Hepatocyte (in vitro differentiated cells): ENCODE measurements around the gene TAF6L. TPM values are rescaled to one million over a fixed set of nuclear protein-coding genes. Genes with fewer than 3 reads are reported as not detected.

Source experiments
- DNase-seq: peaks from one replicate; pipeline ENCODE4 v3.0.0-alpha.2; 2016; ENCODE audit warnings: low spot score
- H2AFZ ChIP-seq: fragments of 200-600 bp; sonication (generic); 2 replicates; pipeline ENCODE4 v1.6.0; 2016; ENCODE audit warnings: antibody characterized with exemption, mild to moderate bottlenecking
- H3K27ac ChIP-seq: fragments of 200-600 bp; sonication (generic); 2 replicates; pipeline ENCODE4 v1.5.1; 2016; ENCODE audit warnings: mild to moderate bottlenecking
- H3K27me3 ChIP-seq: fragments of 200-600 bp; sonication (generic); 2 replicates; pipeline ENCODE4 v1.6.1; 2016
- H3K36me3 ChIP-seq: fragments of 200-600 bp; sonication (generic); replicated peaks from 2 replicates; pipeline ENCODE4 v1.5.1; 2016; ENCODE audit warnings: low read depth; ENCODE audit not compliant: insufficient read depth
- H3K4me1 ChIP-seq: fragments of 200-600 bp; sonication (generic); 2 replicates; pipeline ENCODE4 v1.5.1; 2016; ENCODE audit warnings: mild to moderate bottlenecking, moderate library complexity; ENCODE audit not compliant: insufficient read depth
- H3K4me2 ChIP-seq: fragments of 200-600 bp; sonication (generic); 2 replicates; pipeline ENCODE4 v1.6.0; 2016
- H3K4me3 ChIP-seq: fragments of 200-600 bp; sonication (generic); 2 replicates; pipeline ENCODE4 v1.5.1; 2016; ENCODE audit warnings: mild to moderate bottlenecking
- H3K79me2 ChIP-seq: fragments of 200-600 bp; sonication (generic); 2 replicates; pipeline ENCODE4 v1.6.0; 2017; ENCODE audit warnings: mild to moderate bottlenecking
- H3K9me2 ChIP-seq: fragments of 200-600 bp; sonication (generic); replicated peaks from 2 replicates; pipeline ENCODE4 v1.6.0; 2017; ENCODE audit warnings: mild to moderate bottlenecking; ENCODE audit not compliant: insufficient read depth
- H3K9me3 ChIP-seq: fragments of 200-600 bp; sonication (generic); 2 replicates; pipeline ENCODE4 v1.5.1; 2016; ENCODE audit warnings: low read depth, mild to moderate bottlenecking
- H4K20me1 ChIP-seq: fragments of 200-600 bp; sonication (generic); 2 replicates; pipeline ENCODE4 v1.6.0; 2016; ENCODE audit warnings: mild to moderate bottlenecking; ENCODE audit not compliant: insufficient read depth, poor library complexity, severe bottlenecking
- EZH2 ChIP-seq: fragments of 200-600 bp; sonication (generic); IDR thresholded peaks from 2 replicates; pipeline ENCODE4 v1.6.1; 2016; ENCODE audit warnings: antibody characterized with exemption, mild to moderate bottlenecking, borderline replicate concordance
- EZH2phosphoT487 ChIP-seq: fragments of 200-600 bp; sonication (generic); IDR thresholded peaks from one replicate; pipeline ENCODE4 v1.6.1; 2018; ENCODE audit warnings: antibody characterized with exemption, mild to moderate bottlenecking, low read depth, moderate library complexity; ENCODE audit not compliant: unreplicated experiment, severe bottlenecking
- WGBS: methylation state at CpG from one replicate; pipeline ENCODE4 v1.1.6; 2016; ENCODE audit warnings: low lambda C conversion rate; ENCODE audit errors: missing lambda C conversion rate; 5-methylcytosine and 5-hydroxymethylcytosine counted together
- polyA plus RNA-seq: library from polyadenylated mRNA; unstranded; fragments of >200 nt; fragmentation: Nextera tagmentation; extraction: Ambion mirVana; gene quantifications from 2 replicates; pipeline ENCODE4 v1.2.1, GENCODE V29; 2016
- total RNA-seq: library from RNA; depleted of rRNA; stranded (reverse); fragments of >200 nt; gene quantifications from 2 replicates; pipeline ENCODE4 v1.2.3, GENCODE V29; 2014
- TF ChIP-seq, protein P1 (sequence below): fragments of 200-600 bp; sonication (generic); IDR thresholded peaks from 2 replicates; pipeline ENCODE4 v1.5.1; 2016; ENCODE audit warnings: antibody characterized with exemption, mild to moderate bottlenecking; ENCODE audit not compliant: poor library complexity

TAF6L gene
- total and polyA plus RNA-seq, 2 experiments from 2014 or later: 20.5 to 36.0 TPM

DNA sequence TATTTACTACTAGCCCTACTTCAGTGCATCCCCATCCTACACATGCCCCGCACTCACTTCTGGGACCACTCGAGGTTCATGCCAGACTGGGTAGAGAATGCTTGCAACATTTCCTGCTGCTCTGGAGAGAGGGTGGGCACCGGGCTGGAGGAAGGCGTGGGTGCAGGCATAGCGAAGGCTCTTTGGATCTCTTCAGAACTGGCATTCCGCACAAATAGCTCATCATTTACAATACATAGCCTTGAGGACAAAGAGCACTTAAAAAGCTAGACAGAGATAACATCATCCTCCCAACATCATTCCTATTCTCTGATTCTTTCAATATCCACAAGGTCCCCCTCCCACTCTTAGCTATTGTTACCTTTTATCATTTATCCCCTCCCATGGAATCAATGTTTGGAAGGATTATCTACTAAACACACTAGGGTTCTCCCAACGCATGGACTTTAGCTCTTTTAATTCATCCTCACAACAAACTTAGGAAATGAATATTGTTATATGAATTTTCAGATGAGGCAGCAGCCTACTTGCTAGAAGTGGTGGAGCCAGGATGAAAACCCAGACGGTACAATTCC is 23.1 kb downstream of the TAF6L start:
- no peaks in the 10 kb centered on the region for H3K9me2 ChIP-seq
- no peak overlapping the region for H3K4me2 ChIP-seq
- H3K9me3 ChIP-seq: no peaks in the 10 kb centered on the region
- H3K27me3 ChIP-seq: no peaks in the 10 kb centered on the region
- H4K20me1 ChIP-seq: no peaks in the 10 kb centered on the region
- H3K79me2 ChIP-seq: peaks cover 27% of the 10 kb centered on the region
- WGBS: 89% methylated on average over 8 of the region's 8 CpGs
- DNase-seq: no peak
- H3K36me3 ChIP-seq: no peaks in the 10 kb centered on the region
- H2AFZ ChIP-seq: no peak overlapping the region
- no peak overlapping the region for H3K27ac ChIP-seq
- H3K4me1 ChIP-seq: peaks cover 23% of the 10 kb centered on the region
- TF ChIP-seq, protein P1, sequence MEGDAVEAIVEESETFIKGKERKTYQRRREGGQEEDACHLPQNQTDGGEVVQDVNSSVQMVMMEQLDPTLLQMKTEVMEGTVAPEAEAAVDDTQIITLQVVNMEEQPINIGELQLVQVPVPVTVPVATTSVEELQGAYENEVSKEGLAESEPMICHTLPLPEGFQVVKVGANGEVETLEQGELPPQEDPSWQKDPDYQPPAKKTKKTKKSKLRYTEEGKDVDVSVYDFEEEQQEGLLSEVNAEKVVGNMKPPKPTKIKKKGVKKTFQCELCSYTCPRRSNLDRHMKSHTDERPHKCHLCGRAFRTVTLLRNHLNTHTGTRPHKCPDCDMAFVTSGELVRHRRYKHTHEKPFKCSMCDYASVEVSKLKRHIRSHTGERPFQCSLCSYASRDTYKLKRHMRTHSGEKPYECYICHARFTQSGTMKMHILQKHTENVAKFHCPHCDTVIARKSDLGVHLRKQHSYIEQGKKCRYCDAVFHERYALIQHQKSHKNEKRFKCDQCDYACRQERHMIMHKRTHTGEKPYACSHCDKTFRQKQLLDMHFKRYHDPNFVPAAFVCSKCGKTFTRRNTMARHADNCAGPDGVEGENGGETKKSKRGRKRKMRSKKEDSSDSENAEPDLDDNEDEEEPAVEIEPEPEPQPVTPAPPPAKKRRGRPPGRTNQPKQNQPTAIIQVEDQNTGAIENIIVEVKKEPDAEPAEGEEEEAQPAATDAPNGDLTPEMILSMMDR: no peak
- TF ChIP-seq EZH2 (no peak), EZH2phosphoT487 (no peak)
- no peak overlapping the region for H3K4me3 ChIP-seq

DNA sequence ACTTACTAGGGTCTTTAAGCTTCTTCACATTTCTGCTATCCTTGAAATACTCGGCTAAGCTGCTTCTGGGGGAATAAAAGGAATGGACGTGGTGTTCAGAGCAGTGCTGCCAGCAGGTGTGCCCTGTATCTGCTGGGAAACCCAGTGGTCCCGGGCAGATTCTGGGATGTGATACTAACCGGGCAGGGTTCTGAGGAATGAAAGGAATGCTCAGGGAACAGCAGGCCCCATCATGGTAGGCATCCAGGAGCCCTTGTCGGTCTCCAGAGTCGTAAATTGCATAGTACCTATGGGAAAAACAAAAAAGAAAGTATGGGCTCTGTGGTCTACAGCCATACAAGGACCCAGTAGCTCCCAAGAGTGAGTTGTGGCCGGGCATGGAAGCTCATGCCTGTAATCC is 25.1 kb downstream of the TAF6L start:
- TF ChIP-seq EZH2: no peak
- TF ChIP-seq, protein P1: no peak
- no peak for TF ChIP-seq EZH2phosphoT487
- Histone ChIP-seq H3K9me2 (no peaks in the 10 kb centered on the region), H2AFZ (no peak overlapping the region), H3K79me2 (peaks cover 10% of the 10 kb centered on the region), H3K4me2 (no peak overlapping the region), H3K36me3 (no peaks in the 10 kb centered on the region), H3K4me1 (peaks cover 14% of the 10 kb centered on the region), H3K9me3 (no peaks in the 10 kb centered on the region), H3K27ac (no peak overlapping the region), H3K27me3 (no peaks in the 10 kb centered on the region), H3K4me3 (no peak overlapping the region), H4K20me1 (no peaks in the 10 kb centered on the region)
- no peak for DNase-seq
- WGBS: 76% methylated on average over 7 of the region's 7 CpGs

DNA sequence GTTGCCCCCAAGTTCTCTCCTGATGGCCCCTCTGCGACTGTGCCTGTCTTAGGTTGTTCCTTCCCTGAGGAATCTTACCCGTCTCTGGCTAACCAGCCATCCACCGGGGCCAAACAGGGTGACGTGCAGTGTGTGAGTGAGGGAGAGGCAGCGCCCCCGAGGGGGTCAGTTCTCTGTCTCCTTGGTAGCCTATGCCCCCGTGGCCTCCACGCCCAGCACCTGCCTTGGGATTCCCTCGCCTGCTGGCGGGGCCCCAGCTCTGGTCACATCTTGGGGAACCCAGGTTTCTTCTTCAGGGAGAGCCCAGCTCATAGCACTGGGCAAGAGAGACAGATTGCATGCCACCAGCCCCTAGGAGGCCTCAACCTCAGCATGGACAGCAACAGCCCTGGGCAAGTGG is 28.3 kb downstream of the TAF6L start:
- H4K20me1 ChIP-seq: no peaks in the 10 kb centered on the region
- no peaks in the 10 kb centered on the region for H3K36me3 ChIP-seq
- 95% methylated on average over 10 of the region's 10 CpGs for WGBS

DNA sequence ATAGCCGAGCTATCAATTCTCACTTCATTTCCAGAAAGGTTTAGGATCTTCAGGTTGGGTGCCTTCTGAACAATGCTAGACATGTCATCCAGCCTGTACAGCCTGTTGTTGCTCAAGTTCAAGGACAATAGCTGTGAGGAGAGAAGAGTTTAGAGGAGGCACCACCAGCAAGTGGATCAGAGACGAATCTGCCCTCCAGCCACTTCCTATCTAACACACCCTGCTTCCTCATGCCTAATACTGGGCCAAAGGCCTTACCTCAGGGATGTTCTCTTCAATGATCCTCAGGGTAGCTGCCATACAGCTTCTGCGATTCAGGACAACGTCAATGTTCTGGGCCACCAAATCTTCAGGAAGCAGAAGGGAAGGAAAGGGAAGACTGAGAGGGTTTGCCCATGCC is 29.9 kb downstream of the TAF6L start:
- Histone ChIP-seq H3K36me3 (no peaks in the 10 kb centered on the region), H3K4me2 (no peak overlapping the region), H3K4me1 (peaks cover 11% of the 10 kb centered on the region), H2AFZ (no peak overlapping the region), H4K20me1 (no peaks in the 10 kb centered on the region), H3K9me3 (no peaks in the 10 kb centered on the region), H3K27ac (no peak overlapping the region), H3K4me3 (no peak overlapping the region), H3K79me2 (peaks cover 32% of the 10 kb centered on the region), H3K9me2 (no peaks in the 10 kb centered on the region), H3K27me3 (no peaks in the 10 kb centered on the region)
- 94% methylated on average over 4 of the region's 4 CpGs for WGBS
- no peak for DNase-seq
- TF ChIP-seq EZH2 (no peak), EZH2phosphoT487 (no peak)
- TF ChIP-seq, protein P1: no peak

More for the DNA sequence above, 28.3 kb downstream of the TAF6L start:
- peaks cover 9% of the 10 kb centered on the region for H3K4me1 ChIP-seq
- H3K4me3 ChIP-seq: no peak overlapping the region
- no peak overlapping the region for H2AFZ ChIP-seq
- no peaks in the 10 kb centered on the region for H3K27me3 ChIP-seq
- DNase-seq: no peak
- H3K27ac ChIP-seq: no peak overlapping the region
- H3K4me2 ChIP-seq: no peak overlapping the region
- no peaks in the 10 kb centered on the region for H3K9me2 ChIP-seq
- H3K9me3 ChIP-seq: no peaks in the 10 kb centered on the region
- no peak for TF ChIP-seq EZH2phosphoT487
- H3K79me2 ChIP-seq: peaks cover 35% of the 10 kb centered on the region
